Mesothelial cell of epicardium (in vitro differentiated cells): Measurements from ENCODE around the gene SYPL2. TPM values are rescaled to one million over a fixed set of nuclear protein-coding genes. Genes with fewer than 3 reads are reported as not detected.
"Not testable (repeated sequence)": the region's sequence is repeated elsewhere in the genome, so short reads cannot be mapped to it uniquely, and the experiment has no call there.

Source experiments
- DNase-seq, 2 experiments: peaks; one replicate each; pipeline ENCODE4 v3.0.0; 2021; ENCODE audit warnings: low spot score in 2 of 2; ENCODE audit not compliant: unreplicated experiment in 2 of 2
- H3K27ac Mint-ChIP-seq: 2 replicates; pipeline ENCODE4 v1.8.0; 2021; ENCODE audit warnings: mixed read lengths
- H3K27me3 Mint-ChIP-seq: 2 replicates; pipeline ENCODE4 v1.8.0; 2021; ENCODE audit warnings: low read depth, mixed read lengths
- H3K36me3 Mint-ChIP-seq: 2 replicates; pipeline ENCODE4 v1.8.0; 2021; ENCODE audit warnings: mixed read lengths
- H3K4me1 Mint-ChIP-seq: 2 replicates; pipeline ENCODE4 v1.8.0; 2021; ENCODE audit warnings: mixed read lengths
- H3K4me3 Mint-ChIP-seq: 2 replicates; pipeline ENCODE4 v1.8.0; 2021; ENCODE audit warnings: mild to moderate bottlenecking, moderate library complexity, mixed read lengths
- H3K9me3 Mint-ChIP-seq: 2 replicates; pipeline ENCODE4 v1.8.0; 2021; ENCODE audit warnings: mixed read lengths
- total RNA-seq: library from RNA; stranded (reverse); gene quantifications from 3 replicates; pipeline ENCODE4 v1.2.1, GENCODE V29; 2021
- TF ChIP-seq, protein P1 (sequence below): fragments of 200-600 bp; sonication (generic); IDR thresholded peaks from one replicate; pipeline ENCODE4 v1.5.0; 2021; ENCODE audit warnings: antibody characterized with exemption; ENCODE audit not compliant: unreplicated experiment

SYPL2 gene
- total RNA-seq, 1 donor from 2014 or later = 0.11 TPM

DNA sequence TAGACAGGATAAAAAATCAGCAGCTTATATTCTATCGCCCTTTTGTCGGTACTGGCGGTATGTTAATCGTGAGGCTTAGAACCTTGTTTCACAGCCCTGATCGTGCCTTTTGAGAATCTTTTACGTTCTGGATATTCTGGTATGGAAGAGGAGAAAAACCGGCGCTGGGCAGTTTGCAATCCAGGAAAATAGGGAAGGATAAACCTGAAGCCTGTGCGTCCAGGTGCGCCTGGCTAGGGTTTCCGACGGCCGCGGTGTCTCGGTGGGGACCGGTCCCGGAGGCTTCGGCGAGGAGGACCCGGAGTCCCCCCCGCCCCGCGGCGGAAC is 258 bp upstream of the SYPL2 start:
- Mint-ChIP-seq H3K4me1 (peaks cover 2% of the 10 kb centered on the region), H3K4me3 (peak overlapping the region; percentile 62), H3K27ac (no peak overlapping the region), H3K27me3 (peaks cover 99% of the 10 kb centered on the region), H3K9me3 (no peaks in the 10 kb centered on the region), H3K36me3 (no peaks in the 10 kb centered on the region)
- no peak for DNase-seq
- TF ChIP-seq, protein P1, sequence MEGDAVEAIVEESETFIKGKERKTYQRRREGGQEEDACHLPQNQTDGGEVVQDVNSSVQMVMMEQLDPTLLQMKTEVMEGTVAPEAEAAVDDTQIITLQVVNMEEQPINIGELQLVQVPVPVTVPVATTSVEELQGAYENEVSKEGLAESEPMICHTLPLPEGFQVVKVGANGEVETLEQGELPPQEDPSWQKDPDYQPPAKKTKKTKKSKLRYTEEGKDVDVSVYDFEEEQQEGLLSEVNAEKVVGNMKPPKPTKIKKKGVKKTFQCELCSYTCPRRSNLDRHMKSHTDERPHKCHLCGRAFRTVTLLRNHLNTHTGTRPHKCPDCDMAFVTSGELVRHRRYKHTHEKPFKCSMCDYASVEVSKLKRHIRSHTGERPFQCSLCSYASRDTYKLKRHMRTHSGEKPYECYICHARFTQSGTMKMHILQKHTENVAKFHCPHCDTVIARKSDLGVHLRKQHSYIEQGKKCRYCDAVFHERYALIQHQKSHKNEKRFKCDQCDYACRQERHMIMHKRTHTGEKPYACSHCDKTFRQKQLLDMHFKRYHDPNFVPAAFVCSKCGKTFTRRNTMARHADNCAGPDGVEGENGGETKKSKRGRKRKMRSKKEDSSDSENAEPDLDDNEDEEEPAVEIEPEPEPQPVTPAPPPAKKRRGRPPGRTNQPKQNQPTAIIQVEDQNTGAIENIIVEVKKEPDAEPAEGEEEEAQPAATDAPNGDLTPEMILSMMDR = no peak

DNA sequence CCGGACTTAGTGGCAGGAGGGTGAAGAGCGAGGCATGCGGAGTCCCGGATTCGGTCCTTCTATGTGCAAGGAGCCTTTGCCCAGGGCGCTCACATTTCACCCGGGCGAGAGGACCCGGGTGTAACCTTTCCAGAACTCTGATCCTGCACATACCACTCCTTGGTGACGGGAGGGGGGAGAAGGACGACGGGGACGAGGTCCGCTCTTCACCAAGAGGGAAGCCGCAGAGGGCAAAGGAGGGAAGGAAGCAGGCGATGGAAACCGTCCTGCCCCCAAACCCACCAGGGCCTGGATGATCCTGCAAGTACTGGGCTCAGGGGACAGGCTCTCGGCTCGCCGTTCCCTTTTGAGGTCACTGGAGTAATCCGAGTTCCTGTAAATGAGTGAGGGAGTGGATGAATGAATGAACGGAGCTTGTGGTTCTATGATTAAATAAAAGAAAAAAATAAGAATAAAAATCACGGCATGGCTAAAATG is 993 bp downstream of the SYPL2 start:
- Mint-ChIP-seq H3K9me3 (no peaks in the 10 kb centered on the region), H3K4me3 (peak overlapping the region; percentile 47), H3K4me1 (peaks cover 2% of the 10 kb centered on the region), H3K36me3 (no peaks in the 10 kb centered on the region), H3K27ac (no peak overlapping the region), H3K27me3 (peaks cover 98% of the 10 kb centered on the region)
- no peak for DNase-seq
- TF ChIP-seq, protein P1 = no peak

GRCh38 chr1:109468061-109468460 is 1.7 kb downstream of the SYPL2 start:
- H3K4me1 Mint-ChIP-seq = peaks cover 2% of the 10 kb centered on the region
- peaks cover 98% of the 10 kb centered on the region for H3K27me3 Mint-ChIP-seq
- H3K36me3 Mint-ChIP-seq = no peaks in the 10 kb centered on the region
- no peak overlapping the region for H3K27ac Mint-ChIP-seq
- no peak overlapping the region for H3K4me3 Mint-ChIP-seq
- TF ChIP-seq, protein P1 = no peak
- no peaks in the 10 kb centered on the region for H3K9me3 Mint-ChIP-seq
- DNase-seq = no peak

- TF ChIP-seq, protein P1 = no peak
- H3K4me1 Mint-ChIP-seq = peaks cover 2% of the 10 kb centered on the region
These were observed 2.6 kb downstream of the SYPL2 start for GRCh38 chr1:109468903-109469302.

GRCh38 chr1:109470245-109470644 is 3.9 kb downstream of the SYPL2 start:
- TF ChIP-seq, protein P1 = no peak
- DNase-seq = no peak
- Mint-ChIP-seq H3K4me3 (no peak overlapping the region), H3K27ac (no peak overlapping the region), H3K4me1 (peaks cover 2% of the 10 kb centered on the region), H3K9me3 (no peaks in the 10 kb centered on the region), H3K27me3 (peaks cover 98% of the 10 kb centered on the region), H3K36me3 (no peaks in the 10 kb centered on the region)

More at GRCh38 chr1:109468903-109469302, 2.6 kb downstream of the SYPL2 start:
- no peak for DNase-seq
- no peak overlapping the region for H3K27ac Mint-ChIP-seq
- no peaks in the 10 kb centered on the region for H3K36me3 Mint-ChIP-seq
- H3K27me3 Mint-ChIP-seq = peaks cover 98% of the 10 kb centered on the region
- H3K4me3 Mint-ChIP-seq = no peak overlapping the region
- no peaks in the 10 kb centered on the region for H3K9me3 Mint-ChIP-seq

DNA sequence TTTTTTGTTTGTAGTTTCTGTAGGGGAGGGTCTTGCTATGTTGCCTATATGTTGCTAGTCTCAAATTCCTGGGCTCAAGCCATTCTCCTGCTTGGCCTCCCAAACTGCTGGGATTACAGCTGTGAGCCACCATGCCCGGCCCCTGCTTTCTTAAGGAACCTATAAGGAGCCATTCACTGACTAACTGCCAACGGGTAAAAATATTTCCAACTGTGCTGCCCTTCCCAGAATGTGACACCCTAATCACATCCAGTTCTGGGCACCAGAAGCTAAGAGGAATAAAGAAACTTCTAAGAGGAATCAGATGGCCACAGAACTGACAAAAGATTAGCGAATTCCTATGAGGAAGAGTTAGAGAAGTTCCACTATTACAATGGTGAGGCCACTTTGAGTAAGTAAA is 6.4 kb downstream of the SYPL2 start:
- peaks cover 96% of the 10 kb centered on the region for H3K27me3 Mint-ChIP-seq
- H3K36me3 Mint-ChIP-seq = no peaks in the 10 kb centered on the region
- no peaks in the 10 kb centered on the region for H3K9me3 Mint-ChIP-seq
- no peaks in the 10 kb centered on the region for H3K4me1 Mint-ChIP-seq
- no peak for DNase-seq
- TF ChIP-seq, protein P1 = no peak
- H3K27ac Mint-ChIP-seq = no peak overlapping the region
- H3K4me3 Mint-ChIP-seq = no peak overlapping the region

DNA sequence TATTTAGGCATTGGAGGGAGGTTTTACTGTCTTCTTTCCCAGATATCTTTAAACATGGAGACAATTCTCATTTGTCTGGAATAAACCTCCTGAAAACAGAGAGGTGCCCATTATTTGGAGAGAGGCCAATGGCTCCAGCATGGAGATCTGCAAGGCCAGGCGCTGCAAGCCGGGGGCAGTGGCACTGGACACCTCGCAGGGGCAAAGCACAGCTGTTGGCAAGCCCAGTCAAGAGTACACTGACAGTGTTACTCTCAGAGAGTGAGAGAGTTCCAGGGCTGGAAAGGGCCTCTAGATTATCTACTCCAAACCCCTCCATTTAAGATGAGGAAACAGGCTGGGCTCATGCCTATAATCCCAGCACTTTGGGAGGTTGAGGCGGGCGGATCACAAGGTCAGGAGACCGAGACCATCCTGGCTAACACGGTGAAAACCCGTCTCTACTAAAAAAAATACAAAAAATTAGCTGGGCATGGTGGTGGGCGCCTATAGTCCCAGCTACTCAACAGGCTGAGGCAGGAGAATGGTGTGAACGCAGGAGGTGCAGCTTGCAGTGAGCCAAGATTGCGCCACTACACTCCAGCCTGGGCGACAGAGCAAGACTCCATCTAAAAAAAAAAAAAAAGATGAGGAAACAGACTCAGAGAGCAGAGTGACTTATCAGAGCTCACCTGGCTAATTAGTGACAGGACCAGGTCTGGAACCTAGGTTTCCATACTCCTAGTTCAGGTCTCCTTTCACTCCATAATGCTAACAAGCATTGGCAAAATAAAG is 7.1 kb downstream of the SYPL2 start:
- H3K27ac Mint-ChIP-seq, H3K4me1 Mint-ChIP-seq, H3K36me3 Mint-ChIP-seq, H3K9me3 Mint-ChIP-seq, H3K4me3 Mint-ChIP-seq, DNase-seq: not testable (repeated sequence)
- H3K27me3 Mint-ChIP-seq = peaks cover 93% of the 10 kb centered on the region
